Loucy (cell line): ENCODE results near the gene CADM3.

ENCODE experiments used
- EZH2phosphoT487 ChIP-seq: fragments of 200-600 bp; IDR thresholded peaks from 2 replicates; pipeline ENCODE4 v1.6.1; 2018; ENCODE audit warnings: antibody characterized with exemption, mild to moderate bottlenecking, moderate library complexity, borderline replicate concordance
- TF ChIP-seq, protein P1 (sequence below): fragments of 200-600 bp; sonication (generic); conservative IDR thresholded peaks from 2 replicates; pipeline ENCODE4 v1.5.1; 2014; ENCODE audit warnings: mild to moderate bottlenecking, antibody characterized with exemption, low read length

DNA sequence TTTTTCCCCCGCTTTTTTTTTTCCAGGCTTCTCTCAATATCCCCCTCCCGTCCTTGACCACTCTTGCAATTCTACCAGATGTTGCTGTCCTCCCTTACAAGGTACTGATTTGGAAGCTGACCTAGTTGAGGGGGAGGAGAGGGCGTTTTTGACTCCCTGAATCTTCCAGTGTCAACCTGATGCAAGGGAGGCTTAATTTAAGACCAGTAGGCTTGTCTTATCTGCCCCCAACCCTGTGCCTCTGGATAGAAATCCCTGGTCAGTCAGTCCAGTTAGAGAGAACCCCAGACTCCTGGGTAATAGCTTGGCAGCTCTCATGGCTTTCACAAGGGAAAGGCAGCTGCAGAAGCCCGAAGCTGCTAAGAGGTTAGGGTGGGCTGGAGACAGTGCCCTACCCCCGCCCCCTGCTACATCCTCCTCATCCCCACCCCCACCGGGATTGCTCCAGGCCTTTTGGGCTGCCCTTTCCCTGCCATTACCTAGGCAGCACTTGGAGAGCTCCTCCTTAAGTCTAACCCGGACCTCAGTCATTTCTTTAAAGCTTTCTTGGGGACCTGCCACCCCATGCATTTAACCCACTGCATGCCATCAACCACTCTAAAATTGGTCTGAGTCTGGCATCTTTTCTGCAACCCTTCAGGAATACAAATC is 36.9 kb downstream of the CADM3 start:
- TF ChIP-seq, protein P1, sequence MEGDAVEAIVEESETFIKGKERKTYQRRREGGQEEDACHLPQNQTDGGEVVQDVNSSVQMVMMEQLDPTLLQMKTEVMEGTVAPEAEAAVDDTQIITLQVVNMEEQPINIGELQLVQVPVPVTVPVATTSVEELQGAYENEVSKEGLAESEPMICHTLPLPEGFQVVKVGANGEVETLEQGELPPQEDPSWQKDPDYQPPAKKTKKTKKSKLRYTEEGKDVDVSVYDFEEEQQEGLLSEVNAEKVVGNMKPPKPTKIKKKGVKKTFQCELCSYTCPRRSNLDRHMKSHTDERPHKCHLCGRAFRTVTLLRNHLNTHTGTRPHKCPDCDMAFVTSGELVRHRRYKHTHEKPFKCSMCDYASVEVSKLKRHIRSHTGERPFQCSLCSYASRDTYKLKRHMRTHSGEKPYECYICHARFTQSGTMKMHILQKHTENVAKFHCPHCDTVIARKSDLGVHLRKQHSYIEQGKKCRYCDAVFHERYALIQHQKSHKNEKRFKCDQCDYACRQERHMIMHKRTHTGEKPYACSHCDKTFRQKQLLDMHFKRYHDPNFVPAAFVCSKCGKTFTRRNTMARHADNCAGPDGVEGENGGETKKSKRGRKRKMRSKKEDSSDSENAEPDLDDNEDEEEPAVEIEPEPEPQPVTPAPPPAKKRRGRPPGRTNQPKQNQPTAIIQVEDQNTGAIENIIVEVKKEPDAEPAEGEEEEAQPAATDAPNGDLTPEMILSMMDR, result no peak
- no peak for TF ChIP-seq EZH2phosphoT487
